HEK293 (cell line): ENCODE data around the gene MAGI2.

Experiments
- CTCF ChIA-PET: fragments of 350-600 bp; formaldehyde crosslinking; extraction: SDS; loops from one replicate; lab custom pipeline; 2021; ENCODE audit warnings: antibody characterized with exemption; lab: Yijun Ruan, JAX
- POLR2A ChIA-PET: fragments of 300-600 bp; formaldehyde crosslinking; extraction: SDS; loops from one replicate; lab custom pipeline; 2020; ENCODE audit warnings: antibody characterized with exemption, inconsistent platforms; lab: Yijun Ruan, JAX
- H3K27ac ChIP-seq: fragments of 200-500 bp; sonication (Bioruptor generic); 2 replicates; pipeline ENCODE4 v1.5.1; 2014; ENCODE audit warnings: low read depth, low read length, control low read depth, inconsistent platforms; ENCODE audit errors: extremely low read depth
- H3K36me3 ChIP-seq, 2 experiments: fragments of 200-500 bp in 1 of 2; sonication (Bioruptor generic) in 1 of 2; 1 replicate in 1 of 2; 2 replicates in 1 of 2; pipeline ENCODE4 v1.5.1; 2014 to 2017; ENCODE audit warnings: inconsistent platforms in 2 of 2, low read length in 2 of 2; ENCODE audit not compliant: control insufficient read depth in 2 of 2, insufficient read depth in 1 of 2
- H3K4me1 ChIP-seq: fragments of 200-500 bp; sonication (Bioruptor generic); 2 replicates; pipeline ENCODE4 v1.5.1; 2014; ENCODE audit warnings: mild to moderate bottlenecking, low read length, inconsistent platforms; ENCODE audit not compliant: control insufficient read depth, insufficient read depth
- H3K4me3 ChIP-seq: 2 replicates; pipeline ENCODE4 v1.5.1; 2011; ENCODE audit warnings: low read depth, mild to moderate bottlenecking, control low read depth, low read length, moderate library complexity
- H3K9me3 ChIP-seq: fragments of 200-500 bp; sonication (Bioruptor generic); 2 replicates; pipeline ENCODE4 v1.5.1; 2014; ENCODE audit warnings: low read depth, low read length, inconsistent platforms; ENCODE audit not compliant: control insufficient read depth, insufficient read depth
- GFI1B ChIP-seq: fragments of 450-650 bp; formaldehyde crosslinking; IDR thresholded peaks from 2 replicates; pipeline ENCODE4 v1.5.1; 2016; ENCODE audit warnings: missing biosample characterization, missing genetic modification characterization
- GLI2 ChIP-seq: fragments of 450-650 bp; formaldehyde crosslinking; IDR thresholded peaks from 2 replicates; pipeline ENCODE4; 2017; ENCODE audit warnings: missing biosample characterization, missing genetic modification characterization, low read depth, borderline replicate concordance
- GLIS1 ChIP-seq: fragments of 450-650 bp; formaldehyde crosslinking; IDR thresholded peaks from 2 replicates; pipeline ENCODE4 v1.5.1; 2016; ENCODE audit warnings: missing biosample characterization, missing genetic modification characterization
- KLF8 ChIP-seq: fragments of 450-650 bp; formaldehyde crosslinking; IDR thresholded peaks from 2 replicates; pipeline ENCODE4 v1.5.1; 2016; ENCODE audit warnings: missing biosample characterization, missing genetic modification characterization
- PBX3 ChIP-seq: sonication (generic); formaldehyde crosslinking; IDR thresholded peaks from 2 replicates; pipeline ENCODE4 v1.8.1; 2022; ENCODE audit warnings: mild to moderate bottlenecking, moderate library complexity, missing genetic modification reagents
- SCRT1 ChIP-seq: fragments of 450-650 bp; formaldehyde crosslinking; IDR thresholded peaks from 2 replicates; pipeline ENCODE4 v1.5.1; 2016; ENCODE audit warnings: missing biosample characterization, missing genetic modification characterization, borderline replicate concordance
- SP3 ChIP-seq: fragments of 450-650 bp; formaldehyde crosslinking; IDR thresholded peaks from 2 replicates; pipeline ENCODE4 v1.5.1; 2016; ENCODE audit warnings: missing biosample characterization, missing genetic modification characterization
- ZBTB17 ChIP-seq: fragments of 450-650 bp; formaldehyde crosslinking; IDR thresholded peaks from 2 replicates; pipeline ENCODE4 v1.5.1; 2016; ENCODE audit warnings: missing biosample characterization, missing genetic modification characterization
- ZBTB20 ChIP-seq: fragments of 450-650 bp; formaldehyde crosslinking; IDR thresholded peaks from 2 replicates; pipeline ENCODE4 v1.5.1; 2016; ENCODE audit warnings: missing biosample characterization, missing genetic modification characterization
- ZFP69B ChIP-seq: fragments of 450-650 bp; formaldehyde crosslinking; IDR thresholded peaks from 2 replicates; pipeline ENCODE4 v1.5.1; 2016; ENCODE audit warnings: missing biosample characterization, missing genetic modification characterization
- ZNF10 ChIP-seq: fragments of 450-650 bp; formaldehyde crosslinking; IDR thresholded peaks from 2 replicates; pipeline ENCODE4 v1.5.1; 2017; ENCODE audit warnings: missing biosample characterization, missing genetic modification characterization
- ZNF146 ChIP-seq: fragments of 450-650 bp; formaldehyde crosslinking; IDR thresholded peaks from 2 replicates; pipeline ENCODE4 v1.5.1; 2016; ENCODE audit warnings: missing biosample characterization, missing genetic modification characterization
- ZNF16 ChIP-seq: fragments of 450-650 bp; formaldehyde crosslinking; IDR thresholded peaks from 2 replicates; pipeline ENCODE4 v1.5.1; 2016; ENCODE audit warnings: low read depth, missing biosample characterization, missing genetic modification characterization
- ZNF214 ChIP-seq: fragments of 450-650 bp; formaldehyde crosslinking; IDR thresholded peaks from 2 replicates; pipeline ENCODE4 v1.5.1; 2017; ENCODE audit warnings: missing biosample characterization, mild to moderate bottlenecking, missing genetic modification characterization, borderline replicate concordance
- ZNF274 ChIP-seq, 2 experiments: fragments of 200-500 bp in 1 of 2; fragments of 450-650 bp in 1 of 2; sonication (Bioruptor generic) in 1 of 2; formaldehyde crosslinking in 1 of 2; IDR thresholded peaks; 2 replicates each; pipeline versions ENCODE4 v1.5.1 to v1.6.1; 2014 to 2016; ENCODE audit warnings: borderline replicate concordance in 1 of 2, inconsistent platforms in 1 of 2, low read length in 1 of 2, missing biosample characterization in 1 of 2, missing genetic modification characterization in 1 of 2
- ZNF335 ChIP-seq: fragments of 450-650 bp; formaldehyde crosslinking; conservative IDR thresholded peaks from 2 replicates; pipeline ENCODE4 v1.5.1; 2016; ENCODE audit warnings: missing biosample characterization, missing genetic modification characterization
- ZNF354C ChIP-seq: fragments of 450-650 bp; formaldehyde crosslinking; IDR thresholded peaks from 2 replicates; pipeline ENCODE4 v1.5.1; 2016; ENCODE audit warnings: missing biosample characterization, missing genetic modification characterization, low read depth, borderline replicate concordance
- ZNF362 ChIP-seq: fragments of 450-650 bp; formaldehyde crosslinking; IDR thresholded peaks from 2 replicates; pipeline ENCODE4 v1.5.1; 2016; ENCODE audit warnings: missing biosample characterization, missing genetic modification characterization
- ZNF423 ChIP-seq: fragments of 450-650 bp; formaldehyde crosslinking; IDR thresholded peaks from 2 replicates; pipeline ENCODE4 v1.5.1; 2016; ENCODE audit warnings: missing biosample characterization, missing genetic modification characterization
- ZNF449 ChIP-seq: fragments of 450-650 bp; formaldehyde crosslinking; IDR thresholded peaks from 2 replicates; pipeline ENCODE4 v1.5.1; 2017; ENCODE audit warnings: missing biosample characterization, mild to moderate bottlenecking, missing genetic modification characterization, moderate library complexity
- ZNF530 ChIP-seq: fragments of 450-650 bp; formaldehyde crosslinking; IDR thresholded peaks from 2 replicates; pipeline ENCODE4 v1.5.1; 2016; ENCODE audit warnings: low read depth, missing biosample characterization, missing genetic modification characterization
- ZNF76 ChIP-seq: fragments of 450-650 bp; formaldehyde crosslinking; IDR thresholded peaks from 2 replicates; pipeline ENCODE4; 2016; ENCODE audit warnings: low read depth, missing biosample characterization, missing genetic modification characterization, borderline replicate concordance
- ZSCAN4 ChIP-seq: fragments of 450-650 bp; formaldehyde crosslinking; IDR thresholded peaks from 2 replicates; pipeline ENCODE4 v1.5.1; 2017; ENCODE audit warnings: missing biosample characterization, missing genetic modification characterization
- TF ChIP-seq, protein P1 (sequence below): fragments of 450-650 bp; formaldehyde crosslinking; conservative IDR thresholded peaks from 2 replicates; pipeline ENCODE4 v1.5.1; 2016; ENCODE audit warnings: low read depth, missing biosample characterization, missing genetic modification characterization

Gene MAGI2

DNA sequence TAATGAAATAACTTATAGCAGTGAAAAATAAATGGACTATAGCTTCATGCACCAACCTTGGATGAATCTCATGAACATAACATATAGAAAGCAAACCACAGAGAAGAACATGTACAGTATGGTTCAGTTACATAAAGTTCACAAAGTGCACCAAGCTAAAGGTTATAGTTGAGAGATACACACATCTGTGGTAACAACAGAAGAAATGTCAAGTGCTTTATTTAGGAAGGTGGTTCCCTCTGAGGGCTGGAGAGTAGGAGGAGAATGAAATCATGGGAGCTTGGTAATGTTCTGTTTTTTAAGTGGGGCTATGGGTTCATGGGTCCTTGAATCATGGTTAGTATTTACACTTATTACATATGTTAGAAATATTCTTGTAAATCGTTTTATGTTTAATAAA, 1331.6 kb downstream of the MAGI2 start (continued):
- TF ChIP-seq GLI2 (tag by site-specific recombination) = no peak

- CTCF ChIA-PET = no interaction called here
- Histone ChIP-seq H3K9me3 (no peaks in the 10 kb centered on the region), H3K4me3 (no peak overlapping the region), H3K4me1 (no peaks in the 10 kb centered on the region), H3K36me3 (no peaks in the 10 kb centered on the region), H3K27ac (no peak overlapping the region)
- TF ChIP-seq ZFP69B (tag by site-specific recombination) (no peak), PBX3 (CRISPR knock-in tag) (no peak), ZNF76 (tag by site-specific recombination) (no peak), ZNF146 (tag by site-specific recombination) (no peak), SCRT1 (no peak), ZNF530 (tag by site-specific recombination) (no peak), ZBTB17 (tag by site-specific recombination) (no peak)
- POLR2A ChIA-PET = no interaction called here
Observed at GRCh38 chr7:78118470-78118869, 1335.0 kb downstream of the MAGI2 start.

- H3K9me3 ChIP-seq = no peaks in the 10 kb centered on the region
- no peak overlapping the region for H3K27ac ChIP-seq
- H3K4me3 ChIP-seq = no peak overlapping the region
- CTCF ChIA-PET = interaction anchor here (0.7 kb wide), 1 partner anchor 83 kb away, joined by 3 read pairs; no protein-coding TSS in a partner anchor
- H3K4me1 ChIP-seq = no peaks in the 10 kb centered on the region
- POLR2A ChIA-PET = no interaction called here
- H3K36me3 ChIP-seq = no peaks in the 10 kb centered on the region
- TF ChIP-seq ZNF335 (no peak), ZBTB20 (tag by site-specific recombination) (no peak), ZNF449 (tag by site-specific recombination) (no peak), ZSCAN4 (tag by site-specific recombination) (no peak), ZNF10 (tag by site-specific recombination) (no peak), SP3 (tag by site-specific recombination) (no peak), ZNF423 (tag by site-specific recombination) (no peak), ZNF362 (no peak), ZNF354C (tag by site-specific recombination) (no peak), ZNF274 (IDR thresholded peaks at IDR 0.05; ENCODE audit: low read length) (no peak), ZNF274 (tag by site-specific recombination; IDR thresholded peaks at IDR 0.05; ENCODE audit: borderline replicate concordance) (no peak), KLF8 (no peak), GFI1B (tag by site-specific recombination) (no peak), ZNF16 (tag by site-specific recombination) (no peak), ZNF214 (tag by site-specific recombination) (no peak), GLIS1 (tag by site-specific recombination) (no peak)
- TF ChIP-seq, protein P1, sequence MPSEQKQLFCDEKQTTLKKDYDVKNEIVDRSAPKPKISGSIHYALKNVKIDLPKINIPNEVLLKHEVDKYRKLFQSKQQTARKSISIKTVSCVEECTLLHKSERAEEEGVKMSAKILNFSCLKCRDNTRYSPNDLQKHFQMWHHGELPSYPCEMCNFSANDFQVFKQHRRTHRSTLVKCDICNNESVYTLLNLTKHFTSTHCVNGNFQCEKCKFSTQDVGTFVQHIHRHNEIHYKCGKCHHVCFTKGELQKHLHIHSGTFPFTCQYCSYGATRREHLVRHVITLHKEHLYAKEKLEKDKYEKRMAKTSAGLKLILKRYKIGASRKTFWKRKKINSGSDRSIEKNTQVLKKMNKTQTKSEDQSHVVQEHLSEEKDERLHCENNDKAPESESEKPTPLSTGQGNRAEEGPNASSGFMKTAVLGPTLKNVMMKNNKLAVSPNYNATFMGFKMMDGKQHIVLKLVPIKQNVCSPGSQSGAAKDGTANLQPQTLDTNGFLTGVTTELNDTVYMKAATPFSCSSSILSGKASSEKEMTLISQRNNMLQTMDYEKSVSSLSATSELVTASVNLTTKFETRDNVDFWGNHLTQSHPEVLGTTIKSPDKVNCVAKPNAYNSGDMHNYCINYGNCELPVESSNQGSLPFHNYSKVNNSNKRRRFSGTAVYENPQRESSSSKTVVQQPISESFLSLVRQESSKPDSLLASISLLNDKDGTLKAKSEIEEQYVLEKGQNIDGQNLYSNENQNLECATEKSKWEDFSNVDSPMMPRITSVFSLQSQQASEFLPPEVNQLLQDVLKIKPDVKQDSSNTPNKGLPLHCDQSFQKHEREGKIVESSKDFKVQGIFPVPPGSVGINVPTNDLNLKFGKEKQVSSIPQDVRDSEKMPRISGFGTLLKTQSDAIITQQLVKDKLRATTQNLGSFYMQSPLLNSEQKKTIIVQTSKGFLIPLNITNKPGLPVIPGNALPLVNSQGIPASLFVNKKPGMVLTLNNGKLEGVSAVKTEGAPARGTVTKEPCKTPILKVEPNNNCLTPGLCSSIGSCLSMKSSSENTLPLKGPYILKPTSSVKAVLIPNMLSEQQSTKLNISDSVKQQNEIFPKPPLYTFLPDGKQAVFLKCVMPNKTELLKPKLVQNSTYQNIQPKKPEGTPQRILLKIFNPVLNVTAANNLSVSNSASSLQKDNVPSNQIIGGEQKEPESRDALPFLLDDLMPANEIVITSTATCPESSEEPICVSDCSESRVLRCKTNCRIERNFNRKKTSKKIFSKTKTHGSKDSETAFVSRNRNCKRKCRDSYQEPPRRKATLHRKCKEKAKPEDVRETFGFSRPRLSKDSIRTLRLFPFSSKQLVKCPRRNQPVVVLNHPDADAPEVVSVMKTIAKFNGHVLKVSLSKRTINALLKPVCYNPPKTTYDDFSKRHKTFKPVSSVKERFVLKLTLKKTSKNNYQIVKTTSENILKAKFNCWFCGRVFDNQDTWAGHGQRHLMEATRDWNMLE (tag by site-specific recombination) = no peak
Observed at GRCh38 chr7:78115876-78116275, 1337.6 kb downstream of the MAGI2 start.
